Measurements from ENCODE around the gene CARD18.

DNA sequence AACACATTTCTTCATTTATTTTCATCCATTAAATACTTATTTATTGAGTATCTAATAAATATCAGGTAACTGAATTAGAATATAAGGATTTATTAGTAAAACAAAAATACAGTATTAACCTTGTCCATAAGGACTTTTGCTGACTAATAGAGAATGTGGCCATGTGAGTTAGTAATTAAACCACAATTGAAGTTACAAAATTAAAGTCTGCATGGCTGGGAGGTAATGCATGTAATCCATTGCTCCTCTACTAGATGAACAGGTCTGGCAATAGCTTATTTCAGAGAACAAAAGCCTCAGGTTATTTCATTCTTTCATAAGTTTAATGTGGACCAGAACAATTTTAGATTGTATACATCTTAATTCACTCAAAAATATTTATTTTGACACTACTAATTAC is 9.9 kb upstream of the CARD18 start:
- TF ChIP-seq, protein P1, sequence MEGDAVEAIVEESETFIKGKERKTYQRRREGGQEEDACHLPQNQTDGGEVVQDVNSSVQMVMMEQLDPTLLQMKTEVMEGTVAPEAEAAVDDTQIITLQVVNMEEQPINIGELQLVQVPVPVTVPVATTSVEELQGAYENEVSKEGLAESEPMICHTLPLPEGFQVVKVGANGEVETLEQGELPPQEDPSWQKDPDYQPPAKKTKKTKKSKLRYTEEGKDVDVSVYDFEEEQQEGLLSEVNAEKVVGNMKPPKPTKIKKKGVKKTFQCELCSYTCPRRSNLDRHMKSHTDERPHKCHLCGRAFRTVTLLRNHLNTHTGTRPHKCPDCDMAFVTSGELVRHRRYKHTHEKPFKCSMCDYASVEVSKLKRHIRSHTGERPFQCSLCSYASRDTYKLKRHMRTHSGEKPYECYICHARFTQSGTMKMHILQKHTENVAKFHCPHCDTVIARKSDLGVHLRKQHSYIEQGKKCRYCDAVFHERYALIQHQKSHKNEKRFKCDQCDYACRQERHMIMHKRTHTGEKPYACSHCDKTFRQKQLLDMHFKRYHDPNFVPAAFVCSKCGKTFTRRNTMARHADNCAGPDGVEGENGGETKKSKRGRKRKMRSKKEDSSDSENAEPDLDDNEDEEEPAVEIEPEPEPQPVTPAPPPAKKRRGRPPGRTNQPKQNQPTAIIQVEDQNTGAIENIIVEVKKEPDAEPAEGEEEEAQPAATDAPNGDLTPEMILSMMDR (IDR thresholded peaks at IDR 0.05): no peak
- TF ChIP-seq, protein P2, sequence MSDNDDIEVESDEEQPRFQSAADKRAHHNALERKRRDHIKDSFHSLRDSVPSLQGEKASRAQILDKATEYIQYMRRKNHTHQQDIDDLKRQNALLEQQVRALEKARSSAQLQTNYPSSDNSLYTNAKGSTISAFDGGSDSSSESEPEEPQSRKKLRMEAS (IDR thresholded peaks at IDR 0.05): no peak
- no peak for TF ChIP-seq SREBF2 (IDR thresholded peaks at IDR 0.05)
- no peak for TF ChIP-seq EHMT2 (IDR thresholded peaks at IDR 0.05; ENCODE audit: low read depth)
- no peak for TF ChIP-seq RNF2 (IDR thresholded peaks at IDR 0.05; ENCODE audit: borderline replicate concordance, low read depth)
- no peak for TF ChIP-seq USF2 (IDR thresholded peaks at IDR 0.05)
- TF ChIP-seq CEBPB (IDR thresholded peaks at IDR 0.05): no peak
- no peak for TF ChIP-seq RAD21 (conservative IDR thresholded peaks at IDR 0.05 in 1 of 2, IDR thresholded peaks at IDR 0.05 in 1 of 2)
- no peak for TF ChIP-seq CHD2 (IDR thresholded peaks at IDR 0.05; ENCODE audit: low read length, partially characterized antibody)
- TF ChIP-seq, protein P3, sequence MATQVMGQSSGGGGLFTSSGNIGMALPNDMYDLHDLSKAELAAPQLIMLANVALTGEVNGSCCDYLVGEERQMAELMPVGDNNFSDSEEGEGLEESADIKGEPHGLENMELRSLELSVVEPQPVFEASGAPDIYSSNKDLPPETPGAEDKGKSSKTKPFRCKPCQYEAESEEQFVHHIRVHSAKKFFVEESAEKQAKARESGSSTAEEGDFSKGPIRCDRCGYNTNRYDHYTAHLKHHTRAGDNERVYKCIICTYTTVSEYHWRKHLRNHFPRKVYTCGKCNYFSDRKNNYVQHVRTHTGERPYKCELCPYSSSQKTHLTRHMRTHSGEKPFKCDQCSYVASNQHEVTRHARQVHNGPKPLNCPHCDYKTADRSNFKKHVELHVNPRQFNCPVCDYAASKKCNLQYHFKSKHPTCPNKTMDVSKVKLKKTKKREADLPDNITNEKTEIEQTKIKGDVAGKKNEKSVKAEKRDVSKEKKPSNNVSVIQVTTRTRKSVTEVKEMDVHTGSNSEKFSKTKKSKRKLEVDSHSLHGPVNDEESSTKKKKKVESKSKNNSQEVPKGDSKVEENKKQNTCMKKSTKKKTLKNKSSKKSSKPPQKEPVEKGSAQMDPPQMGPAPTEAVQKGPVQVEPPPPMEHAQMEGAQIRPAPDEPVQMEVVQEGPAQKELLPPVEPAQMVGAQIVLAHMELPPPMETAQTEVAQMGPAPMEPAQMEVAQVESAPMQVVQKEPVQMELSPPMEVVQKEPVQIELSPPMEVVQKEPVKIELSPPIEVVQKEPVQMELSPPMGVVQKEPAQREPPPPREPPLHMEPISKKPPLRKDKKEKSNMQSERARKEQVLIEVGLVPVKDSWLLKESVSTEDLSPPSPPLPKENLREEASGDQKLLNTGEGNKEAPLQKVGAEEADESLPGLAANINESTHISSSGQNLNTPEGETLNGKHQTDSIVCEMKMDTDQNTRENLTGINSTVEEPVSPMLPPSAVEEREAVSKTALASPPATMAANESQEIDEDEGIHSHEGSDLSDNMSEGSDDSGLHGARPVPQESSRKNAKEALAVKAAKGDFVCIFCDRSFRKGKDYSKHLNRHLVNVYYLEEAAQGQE (IDR thresholded peaks at IDR 0.05): no peak
- no peak for TF ChIP-seq POLR2A (IDR thresholded peaks at IDR 0.05; ENCODE audit: low read length)
- TF ChIP-seq SMC3 (IDR thresholded peaks at IDR 0.05): no peak
- no peak for TF ChIP-seq BHLHE40 (IDR thresholded peaks at IDR 0.05; ENCODE audit: low read depth, low read length)

Data from A549 (cell line).